WTC11 (cell line): ENCODE results near the gene GOLGA8H. TPM values are rescaled to one million over a fixed set of nuclear protein-coding genes. Genes with fewer than 3 reads are reported as not detected.
"Not testable (repeated sequence)": the region's sequence is repeated elsewhere in the genome, so short reads cannot be mapped to it uniquely, and the experiment has no call there.

Experiments
- ATAC-seq: fragments of 200-7000 bp; cut with Tn5 transposase; 2 replicates; pipeline ENCODE4 v1.10.0; 2021; ENCODE audit warnings: mild to moderate bottlenecking, moderate library complexity
- Bru-seq: library from RNA; stranded (reverse); fragments of 400-500 nt; gene quantifications from one replicate; lab custom pipeline; 2021; lab: Mats Ljungman, UMichigan
- CTCF ChIA-PET: fragments of 300-600 bp; sonication (Branson Sonifier 250); formaldehyde crosslinking; loops from one replicate; lab custom pipeline; 2021; ENCODE audit warnings: antibody characterized with exemption; lab: Charles Lee
- POLR2A ChIA-PET: fragments of 350-600 bp; sonication (Branson Sonifier 250); formaldehyde crosslinking; loops from one replicate; lab custom pipeline; 2021; ENCODE audit warnings: antibody characterized with exemption; lab: Charles Lee
- DNase-seq: peaks from one replicate; pipeline ENCODE4 v3.0.0; 2021; ENCODE audit warnings: low spot score
- H3K27ac Mint-ChIP-seq: 2 replicates; pipeline ENCODE4 v1.8.0; 2021; ENCODE audit warnings: mixed read lengths
- H3K27me3 Mint-ChIP-seq: 2 replicates; pipeline ENCODE4 v1.8.0; 2021; ENCODE audit warnings: low read depth, mild to moderate bottlenecking, moderate library complexity, mixed read lengths
- H3K36me3 Mint-ChIP-seq: 2 replicates; pipeline ENCODE4 v1.8.0; 2021; ENCODE audit warnings: mixed read lengths
- H3K4me1 Mint-ChIP-seq: 2 replicates; pipeline ENCODE4 v1.8.0; 2022; ENCODE audit warnings: mixed read lengths
- H3K4me3 Mint-ChIP-seq: 2 replicates; pipeline ENCODE4 v1.8.0; 2021; ENCODE audit warnings: mild to moderate bottlenecking, moderate library complexity, mixed read lengths
- H3K9me3 Mint-ChIP-seq: 2 replicates; pipeline ENCODE4 v1.8.0; 2021; ENCODE audit warnings: mixed read lengths
- long read RNA-seq, 3 experiments: library from RNA in 1 of 3; library from capped mRNA in 1 of 3; library from polyadenylated mRNA in 1 of 3; unstranded in 2 of 3; stranded (forward) in 1 of 3; transcript quantifications; one replicate each; pipeline ENCODE4 v2.0.0, GENCODE V29; 2021
- total RNA-seq: library from RNA; stranded (reverse); gene quantifications from 3 replicates; pipeline ENCODE4 v1.2.3, GENCODE V29; 2021

Gene GOLGA8H, protein sequence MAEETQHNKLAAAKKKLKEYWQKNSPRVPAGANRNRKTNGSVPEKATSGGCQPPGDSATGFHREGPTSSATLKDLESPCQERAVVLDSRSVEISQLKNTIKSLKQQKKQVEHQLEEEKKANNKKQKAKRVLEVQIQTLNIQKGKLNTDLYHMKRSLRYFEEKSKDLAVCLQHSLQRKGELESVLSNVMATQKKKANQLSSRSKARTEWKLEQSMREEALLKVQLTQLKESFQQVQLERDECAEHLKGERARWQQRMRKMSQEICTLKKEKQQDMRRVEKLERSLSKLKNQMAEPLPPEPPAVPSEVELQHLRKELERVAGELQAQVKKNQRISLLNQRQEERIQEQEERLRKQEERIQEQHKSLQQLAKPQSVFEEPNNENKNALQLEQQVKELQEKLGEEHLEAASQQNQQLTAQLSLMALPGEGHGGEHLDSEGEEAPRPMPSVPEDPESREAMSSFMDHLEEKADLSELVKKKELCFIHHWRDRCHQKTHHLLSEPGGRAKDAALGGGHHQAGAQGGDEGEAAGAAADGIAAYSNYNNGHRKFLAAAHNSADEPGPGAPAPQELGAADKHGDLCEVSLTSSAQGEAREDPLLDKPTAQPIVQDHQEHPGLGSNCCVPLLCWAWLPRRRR
- 1.5 to 2.0 TPM (median 1.7 TPM) in 3 replicates for total RNA-seq
- Bru-seq, nascent RNA = percentile 32 among the genes with signal in this experiment
- long read RNA-seq, experiment 1 = 0 reads
- long read RNA-seq, experiment 2 = 0 reads
- long read RNA-seq, experiment 3 = 0 reads

DNA sequence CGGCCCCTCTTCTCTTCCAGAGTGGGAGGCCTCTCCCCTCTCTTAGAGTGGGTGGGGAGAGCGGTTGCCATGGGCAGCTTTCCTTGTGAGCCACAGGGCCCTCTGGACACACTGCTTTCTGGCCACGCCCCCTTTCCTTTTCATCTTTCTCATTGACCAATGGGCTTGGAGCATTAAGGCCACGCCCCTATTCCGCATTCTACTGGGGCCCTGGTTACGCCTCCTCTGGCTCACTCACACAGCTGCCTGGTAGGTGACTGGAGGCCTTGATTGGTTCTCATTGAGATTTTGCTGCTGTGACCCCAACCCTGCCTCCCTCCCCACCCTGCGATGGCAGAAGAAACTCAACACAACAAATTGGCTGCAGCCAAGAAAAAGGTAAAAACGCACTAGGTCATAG lies at the start of gene GOLGA8H:
Gene GOLGA8H (plus strand): TSS at position 233 of the 400 bp plus-strand sequence. CDS start 98 bp downstream, at position 331.
- H3K4me1 Mint-ChIP-seq, H3K9me3 Mint-ChIP-seq, CTCF ChIA-PET, H3K27me3 Mint-ChIP-seq, H3K36me3 Mint-ChIP-seq, POLR2A ChIA-PET, ATAC-seq, H3K4me3 Mint-ChIP-seq, H3K27ac Mint-ChIP-seq: not testable (repeated sequence)
- DNase-seq = peak; percentile 53

- POLR2A ChIA-PET, DNase-seq, H3K36me3 Mint-ChIP-seq, H3K27me3 Mint-ChIP-seq, H3K4me3 Mint-ChIP-seq, H3K27ac Mint-ChIP-seq, H3K4me1 Mint-ChIP-seq, CTCF ChIA-PET, H3K9me3 Mint-ChIP-seq: not testable (repeated sequence)
- ATAC-seq = peak; percentile 85
These were observed 36.9 kb upstream of the GOLGA8H start for GRCh38 chr15:30566949-30567348.

DNA sequence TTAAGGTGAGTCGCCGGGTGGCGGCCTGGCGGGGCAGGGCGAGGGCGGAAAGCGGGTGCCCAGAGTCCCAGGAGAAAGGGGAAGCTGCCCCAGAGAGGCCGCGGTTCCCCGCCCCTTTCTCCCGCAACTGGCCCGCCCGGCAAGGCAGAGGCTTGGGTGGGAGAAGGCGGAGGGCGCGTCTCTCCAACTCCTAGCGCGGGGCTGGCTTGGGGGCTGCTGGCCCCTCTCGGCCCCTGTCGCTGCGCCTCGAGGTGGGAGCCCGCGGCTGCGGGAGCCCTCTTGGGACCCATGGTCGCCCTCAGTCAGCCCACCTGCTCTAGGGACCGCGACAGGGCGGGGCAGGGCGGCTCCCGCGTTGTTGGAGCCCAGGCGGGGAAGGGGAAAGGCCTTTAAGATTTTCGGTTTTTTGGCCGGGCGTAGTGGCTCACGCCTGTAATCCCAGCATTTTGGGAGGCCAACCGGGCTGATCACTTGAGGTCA lies 30.8 kb upstream of the GOLGA8H start:
- POLR2A ChIA-PET, H3K9me3 Mint-ChIP-seq, H3K27me3 Mint-ChIP-seq, H3K27ac Mint-ChIP-seq, H3K4me3 Mint-ChIP-seq, H3K4me1 Mint-ChIP-seq, H3K36me3 Mint-ChIP-seq, DNase-seq, CTCF ChIA-PET: not testable (repeated sequence)
- peak; percentile 84 for ATAC-seq

DNA sequence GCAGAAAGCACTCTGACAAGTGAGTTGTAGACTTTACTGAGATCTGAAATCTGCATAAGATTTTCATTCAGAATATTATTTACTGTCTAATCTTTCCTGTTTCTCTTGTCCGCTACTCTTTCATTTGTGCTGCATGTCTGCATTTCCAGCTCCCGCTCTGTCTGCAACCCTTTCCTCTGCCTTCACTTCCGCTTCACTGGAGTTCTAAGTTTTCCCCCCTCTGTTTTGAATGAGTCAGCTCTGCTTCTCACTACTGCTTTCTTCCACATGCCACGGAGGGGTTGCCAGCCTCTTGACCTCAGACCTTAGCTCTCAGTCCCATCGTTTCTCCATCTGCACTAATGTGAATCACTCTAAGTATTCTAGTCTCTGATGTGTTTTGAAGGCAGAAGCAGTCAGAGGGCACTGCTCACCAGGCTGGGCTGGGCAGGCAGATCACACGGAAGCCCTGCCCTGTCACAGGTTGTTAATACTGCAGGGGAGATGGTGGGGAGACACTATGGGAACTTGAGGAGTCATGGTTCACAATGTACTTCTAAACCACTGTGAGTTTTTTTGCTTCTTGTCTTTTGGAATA lies 24.3 kb upstream of the GOLGA8H start:
- H3K4me3 Mint-ChIP-seq, H3K9me3 Mint-ChIP-seq, H3K27me3 Mint-ChIP-seq, H3K27ac Mint-ChIP-seq, ATAC-seq, CTCF ChIA-PET, H3K36me3 Mint-ChIP-seq, H3K4me1 Mint-ChIP-seq, POLR2A ChIA-PET, DNase-seq: not testable (repeated sequence)

DNA sequence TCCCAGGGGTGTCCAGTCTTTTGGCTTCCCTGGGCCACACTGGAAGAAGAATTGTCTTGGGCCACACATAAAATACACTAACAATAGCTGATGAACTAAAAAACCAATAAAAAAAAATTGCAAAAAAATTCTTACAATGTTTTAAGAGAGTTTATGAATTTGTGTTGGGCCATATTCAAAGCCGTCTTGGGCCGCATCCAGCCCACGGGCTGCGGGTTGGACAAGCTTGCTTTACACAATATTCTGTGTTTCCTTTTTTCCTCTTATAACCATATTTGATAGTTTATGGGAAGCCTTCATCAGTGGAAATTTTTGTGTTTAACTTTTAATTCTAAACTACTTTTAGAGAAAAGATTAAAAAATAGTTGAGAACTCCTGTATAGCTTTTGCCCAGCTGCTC lies 23.1 kb upstream of the GOLGA8H start:
- not testable (repeated sequence) for ATAC-seq

DNA sequence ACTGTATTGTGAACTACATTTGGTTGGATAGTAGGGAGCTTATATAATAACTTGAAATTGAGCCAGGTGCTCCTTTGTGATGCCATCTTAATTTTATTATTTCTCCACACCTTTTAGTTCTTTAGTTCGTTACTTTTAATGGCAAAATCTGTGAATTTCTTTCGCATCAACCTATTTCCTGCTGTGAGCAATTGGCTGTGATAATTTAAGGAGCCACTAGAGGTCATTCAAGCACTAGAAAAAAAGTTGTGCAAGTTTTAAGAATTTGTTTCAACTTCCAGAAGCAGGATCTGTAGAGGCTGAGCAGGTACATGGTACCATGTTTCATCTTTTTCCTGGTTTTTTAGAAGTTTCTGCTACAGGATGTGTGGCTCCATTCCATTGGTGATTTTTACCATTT lies 4.9 kb upstream of the GOLGA8H start:
- DNase-seq, H3K36me3 Mint-ChIP-seq, H3K9me3 Mint-ChIP-seq, CTCF ChIA-PET, ATAC-seq, H3K27ac Mint-ChIP-seq, H3K4me3 Mint-ChIP-seq, POLR2A ChIA-PET, H3K4me1 Mint-ChIP-seq, H3K27me3 Mint-ChIP-seq: not testable (repeated sequence)

More for the DNA sequence above, 23.1 kb upstream of the GOLGA8H start:
- POLR2A ChIA-PET, H3K36me3 Mint-ChIP-seq, CTCF ChIA-PET, H3K9me3 Mint-ChIP-seq, DNase-seq, H3K27ac Mint-ChIP-seq, H3K27me3 Mint-ChIP-seq, H3K4me1 Mint-ChIP-seq, H3K4me3 Mint-ChIP-seq: not testable (repeated sequence)

DNA sequence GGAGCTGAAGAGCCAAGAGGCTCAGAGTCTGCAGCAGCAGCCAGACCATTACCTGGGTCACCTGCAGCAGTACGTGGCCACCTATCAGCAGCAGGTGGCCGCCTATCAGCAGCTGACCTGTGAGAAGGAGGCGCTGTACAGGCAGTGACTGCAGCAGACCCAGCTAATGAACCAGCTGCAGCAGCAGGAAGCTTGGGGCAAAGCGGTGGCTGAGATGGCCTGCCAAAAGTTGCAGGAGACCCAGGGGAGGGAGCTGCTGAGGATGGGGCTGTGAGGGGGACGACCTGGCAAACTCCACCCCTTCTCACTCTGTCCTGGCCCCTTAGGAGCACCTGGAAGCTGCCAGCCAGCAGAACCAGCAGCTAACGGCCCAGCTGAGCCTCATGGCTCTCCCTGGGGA lies 8.4 kb downstream of the GOLGA8H start:
- CTCF ChIA-PET, ATAC-seq, H3K4me1 Mint-ChIP-seq, H3K4me3 Mint-ChIP-seq, POLR2A ChIA-PET, H3K9me3 Mint-ChIP-seq, H3K36me3 Mint-ChIP-seq, H3K27me3 Mint-ChIP-seq, H3K27ac Mint-ChIP-seq, DNase-seq: not testable (repeated sequence)

- H3K4me3 Mint-ChIP-seq, H3K27me3 Mint-ChIP-seq, ATAC-seq, POLR2A ChIA-PET, H3K9me3 Mint-ChIP-seq, DNase-seq, H3K4me1 Mint-ChIP-seq, H3K36me3 Mint-ChIP-seq, H3K27ac Mint-ChIP-seq, CTCF ChIA-PET: not testable (repeated sequence)
These were observed 17.5 kb downstream of the GOLGA8H start for GRCh38 chr15:30621342-30621741.
